Parathyroid adenoma (tissue), 2 donors: ENCODE results near the gene OPHN1.

Source experiments
- H2AFZ ChIP-seq: fragments of 300-600 bp; sonication (generic); one replicate; pipeline ENCODE4 v1.7.0; 2017; ENCODE audit warnings: antibody characterized with exemption, mild to moderate bottlenecking
- H3K27ac ChIP-seq: fragments of 300-600 bp; sonication (generic); one replicate; pipeline ENCODE4 v1.7.0; 2017
- H3K27me3 ChIP-seq: fragments of 300-600 bp; sonication (generic); one replicate; pipeline ENCODE4 v1.7.0; 2017; ENCODE audit warnings: low read length; ENCODE audit not compliant: control insufficient read depth, insufficient read depth
- H3K36me3 ChIP-seq: fragments of 300-600 bp; sonication (generic); one replicate; pipeline ENCODE4 v1.7.0; 2017; ENCODE audit warnings: low read length; ENCODE audit not compliant: control insufficient read depth, insufficient read depth
- H3K4me1 ChIP-seq: fragments of 300-600 bp; sonication (generic); one replicate; pipeline ENCODE4 v1.7.0; 2017; ENCODE audit warnings: control low read depth
- H3K4me2 ChIP-seq: fragments of 300-600 bp; sonication (generic); one replicate; pipeline ENCODE4 v1.7.0; 2017; ENCODE audit warnings: low read length
- H3K4me3 ChIP-seq: fragments of 300-600 bp; sonication (generic); one replicate; pipeline ENCODE4 v1.7.0; 2017; ENCODE audit warnings: low read depth, low read length
- H3K79me2 ChIP-seq: fragments of 300-600 bp; sonication (generic); one replicate; pipeline ENCODE4 v1.7.0; 2017; ENCODE audit warnings: control low read depth
- H3K9ac ChIP-seq: fragments of 300-600 bp; sonication (generic); one replicate; pipeline ENCODE4 v1.7.0; 2017; ENCODE audit warnings: mild to moderate bottlenecking
- H3K9me3 ChIP-seq: fragments of 300-600 bp; sonication (generic); one replicate; pipeline ENCODE4 v1.7.0; 2017; ENCODE audit warnings: low read length; ENCODE audit not compliant: control insufficient read depth
- TF ChIP-seq, protein P1 (sequence below): fragments of 300-600 bp; sonication (generic); IDR thresholded peaks from one replicate; pipeline ENCODE4 v1.7.0; 2017; ENCODE audit warnings: antibody characterized with exemption, mild to moderate bottlenecking
- donor health status: primary hyperparathyroidism.

Gene OPHN1

GRCh38 chrX:68060506-68061205 lies 372.6 kb downstream of the OPHN1 start:
- no peaks in the 10 kb centered on the region for H3K27me3 ChIP-seq
- no peak overlapping the region for H3K4me3 ChIP-seq
- H3K27ac ChIP-seq: no peak overlapping the region
- H3K9ac ChIP-seq: no peak overlapping the region
- H3K79me2 ChIP-seq: no peaks in the 10 kb centered on the region
- H2AFZ ChIP-seq: no peak overlapping the region
- TF ChIP-seq, protein P1, sequence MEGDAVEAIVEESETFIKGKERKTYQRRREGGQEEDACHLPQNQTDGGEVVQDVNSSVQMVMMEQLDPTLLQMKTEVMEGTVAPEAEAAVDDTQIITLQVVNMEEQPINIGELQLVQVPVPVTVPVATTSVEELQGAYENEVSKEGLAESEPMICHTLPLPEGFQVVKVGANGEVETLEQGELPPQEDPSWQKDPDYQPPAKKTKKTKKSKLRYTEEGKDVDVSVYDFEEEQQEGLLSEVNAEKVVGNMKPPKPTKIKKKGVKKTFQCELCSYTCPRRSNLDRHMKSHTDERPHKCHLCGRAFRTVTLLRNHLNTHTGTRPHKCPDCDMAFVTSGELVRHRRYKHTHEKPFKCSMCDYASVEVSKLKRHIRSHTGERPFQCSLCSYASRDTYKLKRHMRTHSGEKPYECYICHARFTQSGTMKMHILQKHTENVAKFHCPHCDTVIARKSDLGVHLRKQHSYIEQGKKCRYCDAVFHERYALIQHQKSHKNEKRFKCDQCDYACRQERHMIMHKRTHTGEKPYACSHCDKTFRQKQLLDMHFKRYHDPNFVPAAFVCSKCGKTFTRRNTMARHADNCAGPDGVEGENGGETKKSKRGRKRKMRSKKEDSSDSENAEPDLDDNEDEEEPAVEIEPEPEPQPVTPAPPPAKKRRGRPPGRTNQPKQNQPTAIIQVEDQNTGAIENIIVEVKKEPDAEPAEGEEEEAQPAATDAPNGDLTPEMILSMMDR: no peak
- no peaks in the 10 kb centered on the region for H3K9me3 ChIP-seq
- H3K4me1 ChIP-seq: no peaks in the 10 kb centered on the region
- H3K36me3 ChIP-seq: no peaks in the 10 kb centered on the region
- H3K4me2 ChIP-seq: no peak overlapping the region

- Histone ChIP-seq H3K36me3 (no peaks in the 10 kb centered on the region), H3K9me3 (no peaks in the 10 kb centered on the region), H3K27me3 (no peaks in the 10 kb centered on the region), H2AFZ (no peak overlapping the region), H3K79me2 (no peaks in the 10 kb centered on the region), H3K4me1 (no peaks in the 10 kb centered on the region), H3K4me2 (no peak overlapping the region), H3K27ac (no peak overlapping the region), H3K9ac (no peak overlapping the region), H3K4me3 (no peak overlapping the region)
- TF ChIP-seq, protein P1: no peak
Observed at GRCh38 chrX:68059469-68059868, 373.8 kb downstream of the OPHN1 start.

DNA sequence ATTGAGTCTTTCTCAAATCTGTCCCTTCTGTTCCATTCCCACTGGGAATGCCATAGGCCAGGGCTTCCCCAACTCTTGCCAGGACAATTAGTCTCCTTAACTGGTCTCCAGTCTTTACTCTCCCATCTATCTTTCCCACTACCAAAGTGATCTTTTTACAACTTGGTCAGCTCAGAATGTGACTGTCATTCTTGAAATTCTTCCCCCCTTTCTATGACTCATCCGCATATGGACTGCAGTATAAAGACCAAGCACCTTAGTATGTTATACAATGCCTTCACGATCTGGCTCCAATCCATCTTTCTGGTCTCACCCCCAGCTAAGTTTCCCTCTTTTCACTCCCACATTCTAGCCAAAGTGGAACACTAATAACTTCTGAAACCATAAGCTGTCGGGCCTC lies 383.8 kb downstream of the OPHN1 start:
- TF ChIP-seq, protein P1: no peak
- Histone ChIP-seq H3K4me2 (no peak overlapping the region), H3K9me3 (no peaks in the 10 kb centered on the region), H3K4me1 (no peaks in the 10 kb centered on the region), H3K9ac (no peak overlapping the region), H3K79me2 (no peaks in the 10 kb centered on the region), H3K36me3 (no peaks in the 10 kb centered on the region), H3K27ac (no peak overlapping the region), H3K27me3 (no peaks in the 10 kb centered on the region), H3K4me3 (no peak overlapping the region), H2AFZ (no peak overlapping the region)

- Histone ChIP-seq H3K4me1 (no peaks in the 10 kb centered on the region), H3K36me3 (no peaks in the 10 kb centered on the region), H3K79me2 (no peaks in the 10 kb centered on the region), H3K27ac (no peak overlapping the region), H3K4me3 (no peak overlapping the region), H3K9ac (no peak overlapping the region), H3K4me2 (no peak overlapping the region), H2AFZ (no peak overlapping the region), H3K9me3 (no peaks in the 10 kb centered on the region), H3K27me3 (no peaks in the 10 kb centered on the region)
- TF ChIP-seq, protein P1: no peak
Observed at GRCh38 chrX:68048774-68049173, 384.5 kb downstream of the OPHN1 start.

DNA sequence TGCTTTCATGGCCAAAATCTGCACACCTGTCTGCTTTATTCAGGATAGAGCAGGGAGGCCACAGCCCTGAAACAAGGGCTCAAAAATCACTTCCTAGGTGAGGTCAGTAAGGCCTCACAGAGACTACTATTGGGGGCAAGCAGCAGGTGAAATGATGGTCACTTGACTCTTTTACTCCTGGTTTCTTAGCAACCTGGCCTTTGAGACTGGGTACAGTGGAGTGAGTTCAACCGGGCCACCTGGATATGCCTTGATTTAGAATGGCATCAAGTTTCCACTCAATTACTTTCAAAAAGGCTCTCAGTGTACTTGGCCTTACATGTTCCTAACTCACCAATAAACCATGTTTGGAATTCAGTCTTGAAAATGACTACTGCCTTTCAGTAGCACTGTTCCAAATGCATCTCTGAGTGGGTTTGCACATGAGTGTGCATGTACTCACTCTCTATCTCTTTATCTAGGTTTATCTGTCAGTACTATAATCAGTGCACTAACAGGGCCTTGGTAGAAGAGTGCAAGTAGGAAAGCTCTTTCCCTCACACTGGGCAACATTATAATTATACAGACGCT lies 388.2 kb downstream of the OPHN1 start:
- Histone ChIP-seq H3K27me3 (no peaks in the 10 kb centered on the region), H3K4me3 (no peak overlapping the region), H3K79me2 (no peaks in the 10 kb centered on the region), H3K4me2 (no peak overlapping the region), H3K9me3 (no peaks in the 10 kb centered on the region), H3K4me1 (no peaks in the 10 kb centered on the region), H3K36me3 (no peaks in the 10 kb centered on the region), H2AFZ (no peak overlapping the region), H3K27ac (no peak overlapping the region), H3K9ac (no peak overlapping the region)
- TF ChIP-seq, protein P1: no peak
